KMS-11 (cell line): ENCODE data around the gene ERC2.

Experiments
- H2AFZ ChIP-seq: fragments of 200-600 bp; sonication (generic); 2 replicates; pipeline ENCODE4 v1.6.1; 2016; ENCODE audit warnings: antibody characterized with exemption, mixed run types, low read depth
- H3K27ac ChIP-seq: fragments of 200-600 bp; sonication (generic); 2 replicates; pipeline ENCODE4 v1.6.1; 2016; ENCODE audit warnings: mild to moderate bottlenecking, mixed run types
- H3K27me3 ChIP-seq: fragments of 200-600 bp; sonication (generic); 2 replicates; pipeline ENCODE4 v1.6.1; 2017; ENCODE audit warnings: mild to moderate bottlenecking, low read depth, mixed run types, moderate library complexity; ENCODE audit not compliant: insufficient read depth
- H3K36me3 ChIP-seq: fragments of 200-600 bp; sonication (generic); 2 replicates; pipeline ENCODE4 v1.6.1; 2017; ENCODE audit warnings: mild to moderate bottlenecking, mixed run types; ENCODE audit not compliant: insufficient read depth
- H3K4me1 ChIP-seq: fragments of 200-600 bp; sonication (generic); 2 replicates; pipeline ENCODE4 v1.6.1; 2016; ENCODE audit warnings: mild to moderate bottlenecking, low read depth, mixed run types; ENCODE audit not compliant: poor library complexity, severe bottlenecking
- H3K4me2 ChIP-seq: fragments of 200-600 bp; sonication (generic); 2 replicates; pipeline ENCODE4 v1.7.0; 2016; ENCODE audit warnings: mild to moderate bottlenecking, mixed run types
- H3K4me3 ChIP-seq: fragments of 200-600 bp; sonication (generic); IDR thresholded peaks from 2 replicates; pipeline ENCODE4 v1.6.1; 2017; ENCODE audit warnings: low read depth, low read length, mixed read lengths; ENCODE audit not compliant: insufficient read depth
- H3K79me2 ChIP-seq: fragments of 200-600 bp; sonication (generic); 2 replicates; pipeline ENCODE4 v1.6.1; 2016; ENCODE audit warnings: low read depth, mixed run types; ENCODE audit not compliant: insufficient read depth
- H3K9ac ChIP-seq: fragments of 200-600 bp; sonication (generic); 2 replicates; pipeline ENCODE4 v1.6.1; 2016; ENCODE audit warnings: mild to moderate bottlenecking, mixed run types
- H4K20me1 ChIP-seq: fragments of 200-600 bp; sonication (generic); 2 replicates; pipeline ENCODE4 v1.6.1; 2016; ENCODE audit warnings: mild to moderate bottlenecking, mixed run types; ENCODE audit not compliant: insufficient read depth
- CTCF ChIP-seq: fragments of 200-600 bp; sonication (generic); conservative IDR thresholded peaks from 2 replicates; pipeline ENCODE4 v1.6.1; 2017; ENCODE audit warnings: low read depth, mild to moderate bottlenecking, antibody characterized with exemption, low read length, moderate library complexity, mixed read lengths

Gene ERC2

GRCh38 chr3:55880357-55880756 is 587.9 kb downstream of the ERC2 start:
- no peak overlapping the region for H2AFZ ChIP-seq
- no peaks in the 10 kb centered on the region for H3K79me2 ChIP-seq
- no peak overlapping the region for H3K4me2 ChIP-seq
- H4K20me1 ChIP-seq, result no peaks in the 10 kb centered on the region
- no peak overlapping the region for H3K27ac ChIP-seq
- no peaks in the 10 kb centered on the region for H3K4me1 ChIP-seq
- no peak for TF ChIP-seq CTCF
- no peaks in the 10 kb centered on the region for H3K27me3 ChIP-seq
- H3K9ac ChIP-seq, result no peak overlapping the region
- no peak overlapping the region for H3K4me3 ChIP-seq
- H3K36me3 ChIP-seq, result no peaks in the 10 kb centered on the region

GRCh38 chr3:55879901-55880331 is 588.4 kb downstream of the ERC2 start:
- Histone ChIP-seq H2AFZ (no peak overlapping the region), H3K36me3 (no peaks in the 10 kb centered on the region), H3K4me2 (no peak overlapping the region), H3K4me1 (no peaks in the 10 kb centered on the region), H3K27ac (no peak overlapping the region), H3K9ac (no peak overlapping the region), H3K27me3 (no peaks in the 10 kb centered on the region), H4K20me1 (no peaks in the 10 kb centered on the region), H3K4me3 (no peak overlapping the region), H3K79me2 (no peaks in the 10 kb centered on the region)
- no peak for TF ChIP-seq CTCF

- H3K36me3 ChIP-seq, result no peaks in the 10 kb centered on the region
- no peaks in the 10 kb centered on the region for H4K20me1 ChIP-seq
Observed at GRCh38 chr3:55877703-55878102, 590.6 kb downstream of the ERC2 start.

GRCh38 chr3:55876560-55876959 is 591.7 kb downstream of the ERC2 start:
- no peak overlapping the region for H3K27ac ChIP-seq
- no peaks in the 10 kb centered on the region for H3K4me1 ChIP-seq
- H4K20me1 ChIP-seq, result no peaks in the 10 kb centered on the region
- H2AFZ ChIP-seq, result no peak overlapping the region
- H3K79me2 ChIP-seq, result no peaks in the 10 kb centered on the region
- no peaks in the 10 kb centered on the region for H3K36me3 ChIP-seq
- no peak overlapping the region for H3K4me2 ChIP-seq
- H3K27me3 ChIP-seq, result no peaks in the 10 kb centered on the region
- no peak overlapping the region for H3K9ac ChIP-seq
- no peak overlapping the region for H3K4me3 ChIP-seq
- TF ChIP-seq CTCF, result no peak

More at GRCh38 chr3:55877703-55878102, 590.6 kb downstream of the ERC2 start:
- no peak overlapping the region for H3K4me2 ChIP-seq
- H3K27me3 ChIP-seq, result no peaks in the 10 kb centered on the region
- TF ChIP-seq CTCF, result no peak
- no peak overlapping the region for H3K27ac ChIP-seq
- no peaks in the 10 kb centered on the region for H3K4me1 ChIP-seq
- no peak overlapping the region for H3K4me3 ChIP-seq
- no peak overlapping the region for H2AFZ ChIP-seq
- no peak overlapping the region for H3K9ac ChIP-seq
- no peaks in the 10 kb centered on the region for H3K79me2 ChIP-seq
